DOHH2 (cell line): Measurements from ENCODE around the gene SMARCAD1.

Experiments used
- EZH2phosphoT487 ChIP-seq: fragments of 200-600 bp; sonication (generic); IDR thresholded peaks from 2 replicates; pipeline ENCODE4 v1.6.1; 2017; ENCODE audit warnings: borderline replicate concordance, mild to moderate bottlenecking, antibody characterized with exemption, low read length, moderate library complexity, mixed read lengths
- TF ChIP-seq, protein P1 (sequence below): fragments of 200-600 bp; sonication (generic); IDR thresholded peaks from one replicate; pipeline ENCODE4 v1.5.1; 2014; ENCODE audit warnings: antibody characterized with exemption, mild to moderate bottlenecking, low read depth, low read length; ENCODE audit not compliant: poor library complexity, severe bottlenecking

- TF ChIP-seq, protein P1, sequence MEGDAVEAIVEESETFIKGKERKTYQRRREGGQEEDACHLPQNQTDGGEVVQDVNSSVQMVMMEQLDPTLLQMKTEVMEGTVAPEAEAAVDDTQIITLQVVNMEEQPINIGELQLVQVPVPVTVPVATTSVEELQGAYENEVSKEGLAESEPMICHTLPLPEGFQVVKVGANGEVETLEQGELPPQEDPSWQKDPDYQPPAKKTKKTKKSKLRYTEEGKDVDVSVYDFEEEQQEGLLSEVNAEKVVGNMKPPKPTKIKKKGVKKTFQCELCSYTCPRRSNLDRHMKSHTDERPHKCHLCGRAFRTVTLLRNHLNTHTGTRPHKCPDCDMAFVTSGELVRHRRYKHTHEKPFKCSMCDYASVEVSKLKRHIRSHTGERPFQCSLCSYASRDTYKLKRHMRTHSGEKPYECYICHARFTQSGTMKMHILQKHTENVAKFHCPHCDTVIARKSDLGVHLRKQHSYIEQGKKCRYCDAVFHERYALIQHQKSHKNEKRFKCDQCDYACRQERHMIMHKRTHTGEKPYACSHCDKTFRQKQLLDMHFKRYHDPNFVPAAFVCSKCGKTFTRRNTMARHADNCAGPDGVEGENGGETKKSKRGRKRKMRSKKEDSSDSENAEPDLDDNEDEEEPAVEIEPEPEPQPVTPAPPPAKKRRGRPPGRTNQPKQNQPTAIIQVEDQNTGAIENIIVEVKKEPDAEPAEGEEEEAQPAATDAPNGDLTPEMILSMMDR, result no peak
- no peak for TF ChIP-seq EZH2phosphoT487
Observed at GRCh38 chr4:94158883-94159282, 48.8 kb upstream of the SMARCAD1 start.
